ENCODE results near the gene P2RY2. TPM values are rescaled to one million over a fixed set of nuclear protein-coding genes. Genes with fewer than 3 reads are reported as not detected.

Gene P2RY2
- total RNA-seq, 1 donor, result under 0.01 TPM

DNA sequence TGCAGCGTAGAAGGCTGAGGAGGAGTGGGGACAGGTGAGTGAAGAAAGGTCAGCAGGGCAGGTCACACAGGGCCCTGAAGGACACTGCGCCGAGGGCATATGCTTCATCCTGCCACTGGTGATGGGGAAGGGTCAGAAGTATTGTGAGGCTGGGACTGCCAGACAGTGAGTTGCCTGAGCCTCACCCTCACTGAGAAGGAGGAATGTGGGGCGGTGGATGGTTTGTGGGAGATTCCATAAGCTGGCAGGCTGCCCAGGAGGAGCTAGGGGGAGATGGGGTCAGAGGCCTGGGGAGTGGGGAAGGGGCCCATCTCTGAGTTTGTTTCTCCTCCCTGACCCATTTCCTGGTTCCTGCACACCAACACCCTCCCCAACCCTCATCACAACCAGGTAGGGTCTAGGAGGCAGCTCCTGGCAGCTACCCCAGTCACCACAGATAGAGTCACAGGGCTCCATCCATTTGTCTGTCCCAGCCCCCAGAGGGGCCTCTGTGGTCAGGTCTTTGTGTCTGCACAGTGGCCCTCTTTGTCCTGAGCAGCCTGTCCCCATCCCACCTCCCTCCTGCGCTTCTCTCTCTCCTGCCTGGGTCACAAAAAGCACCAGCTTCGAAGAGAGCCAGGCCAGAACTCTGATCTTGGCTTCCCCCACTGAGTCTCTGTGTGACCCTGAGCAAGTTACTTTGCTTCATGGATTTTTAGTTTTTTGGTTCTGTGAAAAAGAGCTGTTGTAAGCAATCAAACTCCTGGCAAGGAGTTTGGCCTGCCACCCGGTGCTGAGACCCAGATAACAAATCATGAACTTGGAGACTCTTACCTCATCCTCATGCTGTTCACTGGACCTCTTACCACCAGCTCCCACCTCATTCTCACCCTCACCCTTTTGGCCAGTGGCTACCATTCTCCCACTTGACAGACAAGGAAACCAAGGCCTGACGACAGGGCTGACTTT is 4.6 kb upstream of the P2RY2 start:
- no peak overlapping the region for H3K4me3 ChIP-seq (ENCODE audit: low read depth, low read length)
- DNase-seq (ENCODE audit: low read depth), result no peak
- TF ChIP-seq, protein P1, sequence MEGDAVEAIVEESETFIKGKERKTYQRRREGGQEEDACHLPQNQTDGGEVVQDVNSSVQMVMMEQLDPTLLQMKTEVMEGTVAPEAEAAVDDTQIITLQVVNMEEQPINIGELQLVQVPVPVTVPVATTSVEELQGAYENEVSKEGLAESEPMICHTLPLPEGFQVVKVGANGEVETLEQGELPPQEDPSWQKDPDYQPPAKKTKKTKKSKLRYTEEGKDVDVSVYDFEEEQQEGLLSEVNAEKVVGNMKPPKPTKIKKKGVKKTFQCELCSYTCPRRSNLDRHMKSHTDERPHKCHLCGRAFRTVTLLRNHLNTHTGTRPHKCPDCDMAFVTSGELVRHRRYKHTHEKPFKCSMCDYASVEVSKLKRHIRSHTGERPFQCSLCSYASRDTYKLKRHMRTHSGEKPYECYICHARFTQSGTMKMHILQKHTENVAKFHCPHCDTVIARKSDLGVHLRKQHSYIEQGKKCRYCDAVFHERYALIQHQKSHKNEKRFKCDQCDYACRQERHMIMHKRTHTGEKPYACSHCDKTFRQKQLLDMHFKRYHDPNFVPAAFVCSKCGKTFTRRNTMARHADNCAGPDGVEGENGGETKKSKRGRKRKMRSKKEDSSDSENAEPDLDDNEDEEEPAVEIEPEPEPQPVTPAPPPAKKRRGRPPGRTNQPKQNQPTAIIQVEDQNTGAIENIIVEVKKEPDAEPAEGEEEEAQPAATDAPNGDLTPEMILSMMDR (IDR thresholded peaks at IDR 0.05; ENCODE audit: insufficient read depth, low read depth, low read length), result no peak

DNA sequence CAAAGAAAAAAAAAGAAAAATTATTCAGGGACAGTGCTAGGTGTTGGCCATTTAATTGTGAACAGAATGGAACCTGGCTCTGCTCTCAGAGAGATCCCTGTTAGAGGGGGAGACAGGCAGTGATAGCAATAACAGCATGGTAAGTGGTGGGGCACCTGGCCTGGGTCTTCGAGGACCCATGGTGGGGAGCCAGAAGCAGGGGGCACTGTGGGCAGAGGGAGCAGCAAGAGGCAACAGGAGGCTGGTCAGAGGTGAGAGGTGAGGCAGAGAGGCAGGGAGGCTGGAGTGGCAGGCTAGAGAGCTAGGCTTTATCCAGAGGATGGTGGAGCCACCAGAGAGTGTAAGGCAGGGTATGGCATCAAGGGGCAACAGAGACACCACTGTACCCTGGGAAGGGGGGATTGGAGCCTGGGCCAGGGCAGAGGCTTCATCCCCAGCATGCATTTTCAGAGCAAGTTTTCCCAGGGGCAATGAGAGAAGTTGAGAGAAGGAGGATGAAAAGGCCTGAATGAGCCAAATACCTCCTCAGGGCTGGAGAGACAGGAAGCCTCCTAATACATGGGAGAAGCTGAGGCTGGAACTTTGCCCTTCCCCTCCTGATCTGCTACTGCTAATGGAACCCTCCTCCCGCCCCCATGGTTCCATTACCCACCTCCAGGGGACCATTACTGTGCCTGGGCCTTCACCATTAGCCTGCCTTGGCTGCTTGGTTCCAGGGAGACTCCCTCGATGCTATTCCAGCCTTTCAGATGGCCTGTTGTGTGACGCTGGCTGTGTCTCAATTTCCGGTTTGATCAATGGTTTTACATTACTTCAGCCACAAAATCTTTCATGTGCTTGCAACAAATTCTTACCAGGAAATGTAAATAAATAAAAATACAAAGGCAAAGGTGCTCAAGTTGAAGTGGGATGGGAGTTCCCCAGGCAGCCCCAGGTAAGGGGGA is 2.6 kb upstream of the P2RY2 start:
- TF ChIP-seq, protein P1 (IDR thresholded peaks at IDR 0.05; ENCODE audit: insufficient read depth, low read depth, low read length), result no peak
- DNase-seq (ENCODE audit: low read depth), result no peak
- no peak overlapping the region for H3K4me3 ChIP-seq (ENCODE audit: low read depth, low read length)

DNA sequence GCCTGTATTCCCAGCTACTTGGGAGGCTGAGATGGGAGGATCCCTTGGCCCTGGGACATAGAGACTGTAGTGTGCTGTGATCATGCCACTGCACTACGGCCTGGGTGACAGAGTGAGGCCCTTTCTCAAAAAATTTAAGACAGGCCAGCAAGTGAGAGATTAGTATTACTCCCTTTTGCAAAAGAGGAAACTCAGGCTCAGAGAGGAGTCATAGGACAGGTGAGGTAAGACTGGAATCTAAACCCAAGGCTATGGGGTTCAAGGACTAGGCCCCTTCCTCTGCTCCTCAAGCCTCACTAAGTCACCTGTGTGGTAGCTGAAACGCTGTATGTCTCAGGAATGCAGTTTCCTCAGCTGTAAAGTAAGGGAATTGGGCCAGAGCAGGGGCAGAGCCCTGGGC is 1.6 kb upstream of the P2RY2 start:
- no peak overlapping the region for H3K4me3 ChIP-seq (ENCODE audit: low read depth, low read length)
- TF ChIP-seq, protein P1 (IDR thresholded peaks at IDR 0.05; ENCODE audit: insufficient read depth, low read depth, low read length), result no peak
- DNase-seq (ENCODE audit: low read depth), result no peak

DNA sequence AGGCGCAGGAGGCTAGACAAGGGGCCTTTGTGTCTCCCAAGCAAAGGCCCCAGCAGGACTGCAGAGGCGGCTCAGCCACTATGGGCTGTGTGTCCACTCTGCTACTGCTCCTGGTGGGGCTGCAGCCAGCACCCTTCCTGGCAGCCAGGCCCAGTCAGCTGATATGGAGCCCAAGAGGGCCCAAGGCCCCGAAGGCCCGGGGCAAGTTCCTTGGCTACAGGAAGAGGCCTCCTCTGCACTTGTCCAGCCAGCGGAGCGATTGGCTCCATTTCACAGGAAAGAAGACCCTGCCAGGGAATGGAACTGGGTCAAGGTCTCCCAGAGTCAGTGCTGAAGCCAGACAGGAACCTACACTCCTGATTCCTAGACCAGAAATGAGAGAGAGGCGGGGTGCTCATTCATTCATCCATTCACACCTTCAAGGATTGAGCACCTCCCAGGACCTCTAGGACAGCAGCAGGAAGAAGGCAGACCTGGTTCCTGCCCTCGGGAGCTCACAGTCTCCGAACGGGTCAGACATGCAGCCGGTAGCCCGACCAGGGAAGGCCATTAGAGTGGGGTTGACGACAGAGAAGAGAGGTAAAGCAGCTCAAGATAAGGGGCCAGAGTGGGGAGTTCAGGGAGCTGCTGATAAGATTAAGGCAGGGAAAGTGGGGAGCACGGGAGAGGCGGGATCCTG is 811 bp upstream of the P2RY2 start:
- TF ChIP-seq, protein P1 (IDR thresholded peaks at IDR 0.05; ENCODE audit: insufficient read depth, low read depth, low read length), result no peak

DNA sequence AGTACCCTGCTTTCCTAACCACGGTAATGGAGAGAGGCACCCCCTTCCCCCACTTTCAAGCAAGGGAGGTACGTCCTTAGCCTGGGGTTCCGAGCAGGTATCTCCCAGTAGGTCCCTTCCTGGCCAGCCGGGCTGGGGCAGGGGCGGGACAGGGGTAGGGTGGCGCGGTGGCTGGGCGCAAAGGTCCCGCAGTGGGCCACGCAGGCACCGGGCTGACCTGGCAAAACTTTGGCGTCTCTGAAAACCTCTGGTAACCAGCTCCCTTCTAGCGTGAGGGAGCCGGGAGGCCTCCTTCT is 323 bp upstream of the P2RY2 start:
- DNase-seq (ENCODE audit: low read depth), result no peak
- TF ChIP-seq, protein P1 (IDR thresholded peaks at IDR 0.05; ENCODE audit: insufficient read depth, low read depth, low read length), result no peak
- peak overlapping the region; percentile 51 for H3K4me3 ChIP-seq (ENCODE audit: low read depth, low read length)

More for the DNA sequence above, 811 bp upstream of the P2RY2 start:
- H3K4me3 ChIP-seq (ENCODE audit: low read depth, low read length), result no peak overlapping the region
- no peak for DNase-seq (ENCODE audit: low read depth)

DNA sequence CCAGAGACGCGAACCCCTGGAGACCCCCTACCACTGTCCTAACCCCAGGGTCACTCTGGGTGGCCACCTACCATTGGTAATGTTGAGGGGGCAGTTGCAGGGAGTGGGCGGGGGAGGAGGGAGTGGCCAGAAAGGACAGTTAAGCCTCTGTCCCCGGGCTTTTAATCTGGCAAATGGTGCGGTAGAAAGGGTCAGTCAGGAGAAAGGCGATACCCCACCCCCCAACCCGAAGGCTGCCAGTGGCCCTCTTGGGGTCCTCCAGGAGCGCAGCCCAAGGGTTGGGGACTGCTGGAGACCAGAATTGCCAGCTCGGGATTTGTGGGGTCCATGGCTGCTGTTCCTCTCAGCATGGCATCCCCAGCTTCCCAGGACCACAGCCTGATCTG is 742 bp downstream of the P2RY2 start:
- H3K4me3 ChIP-seq (ENCODE audit: low read depth, low read length), result peak overlapping the region; percentile 51
- TF ChIP-seq, protein P1 (IDR thresholded peaks at IDR 0.05; ENCODE audit: insufficient read depth, low read depth, low read length), result no peak

More for the DNA sequence above, 742 bp downstream of the P2RY2 start:
- no peak for DNase-seq (ENCODE audit: low read depth)
